ENCODE measurements around the gene PDK2. TPM values are rescaled to one million over a fixed set of nuclear protein-coding genes. Genes with fewer than 3 reads are reported as not detected.

PDK2 gene
- 37.6 and 41.2 TPM in 2 replicates for total RNA-seq (2014; rRNA removed; shearing (Covaris generic))

GRCh38 chr17:50094753-50095619, at the start of gene PDK2:
PDK2 (plus strand) TSS chr17:50095351; CDS start chr17:50095436, 85 bp downstream.
- DNase-seq (ENCODE audit: low spot score): peak; percentile 94

- DNase-seq (ENCODE audit: low spot score): no peak
Observed at GRCh38 chr17:50046179-50046578, 49.0 kb upstream of the PDK2 start.

DNA sequence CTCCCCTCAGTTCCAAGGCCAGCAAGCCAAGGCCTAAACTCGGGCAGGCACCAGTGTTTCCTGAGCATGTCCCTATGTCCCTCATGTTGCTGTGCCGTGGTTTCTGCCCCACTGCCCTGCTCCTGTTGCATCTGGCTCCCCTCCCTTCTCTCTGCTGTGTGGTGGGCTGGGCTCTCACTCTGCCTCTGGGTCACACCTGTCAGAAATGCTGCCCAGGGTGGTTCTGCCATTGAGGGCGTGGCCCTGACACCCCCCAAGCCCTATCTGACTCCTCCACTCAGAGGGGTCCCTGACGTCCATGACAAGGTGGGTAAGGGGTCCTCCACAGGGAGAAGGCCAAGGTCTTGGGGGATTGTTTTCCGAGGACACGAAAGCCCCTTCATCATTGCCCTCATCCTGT, 48.5 kb upstream of the PDK2 start:
- peak; percentile 5 for DNase-seq (ENCODE audit: low spot score)

- DNase-seq (ENCODE audit: low spot score): no peak
Observed at GRCh38 chr17:50047083-50047482, 48.1 kb upstream of the PDK2 start.

- peak; percentile 76 for DNase-seq (ENCODE audit: low spot score)
Observed at GRCh38 chr17:50047488-50048126, 47.5 kb upstream of the PDK2 start.

GRCh38 chr17:50048146-50048720, 46.9 kb upstream of the PDK2 start:
- peak; percentile 30 for DNase-seq (ENCODE audit: low spot score)

GRCh38 chr17:50048988-50049387, 46.2 kb upstream of the PDK2 start:
- DNase-seq (ENCODE audit: low spot score): no peak

DNA sequence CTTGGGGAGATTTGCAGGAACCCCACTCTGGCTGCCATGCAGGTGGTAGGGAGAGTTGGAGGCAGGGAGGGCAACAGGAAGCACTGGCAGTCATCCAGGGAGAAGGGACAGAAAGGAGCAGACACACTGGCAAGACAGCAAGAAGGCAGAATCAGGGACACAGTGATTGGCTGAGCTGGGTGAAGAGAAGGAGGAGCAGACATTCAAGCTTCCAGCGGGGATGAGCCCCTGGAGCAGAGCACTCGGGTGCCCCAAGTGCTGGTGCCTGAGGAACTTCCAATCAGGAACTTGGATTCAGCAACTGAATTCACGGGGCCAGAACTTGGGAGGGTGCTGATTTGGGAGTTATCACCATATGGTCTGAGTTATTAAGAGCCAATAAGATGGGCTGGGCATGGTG, 45.5 kb upstream of the PDK2 start:
- DNase-seq (ENCODE audit: low spot score): peak; percentile 79

DNA sequence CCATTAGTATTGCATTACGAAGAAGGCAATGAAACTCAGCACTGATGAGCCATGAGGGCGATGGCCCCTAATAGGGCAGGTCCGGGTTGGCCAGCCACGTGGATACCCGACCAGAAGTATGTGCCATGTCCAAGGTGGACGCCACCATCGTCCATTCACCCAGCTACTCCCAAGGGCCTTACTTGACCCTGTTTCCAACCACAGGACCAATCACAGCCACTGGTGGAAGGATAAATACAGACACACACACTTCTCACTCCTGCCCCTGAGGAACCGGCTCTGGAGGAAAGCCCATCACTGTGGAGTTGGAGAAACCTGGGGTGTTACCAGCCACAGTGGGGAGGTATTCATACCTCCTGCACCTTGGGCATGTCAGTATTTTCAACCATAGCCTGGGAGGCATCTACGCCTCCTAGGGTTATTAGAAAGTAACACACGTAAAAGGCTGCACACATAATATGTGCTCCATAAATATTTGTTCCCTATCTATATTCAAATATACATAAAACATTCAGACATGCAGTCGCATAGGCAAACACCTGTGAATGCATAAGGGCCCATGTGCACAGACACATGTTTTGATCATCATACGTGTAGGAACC, 44.6 kb upstream of the PDK2 start:
- peak; percentile 55 for DNase-seq (ENCODE audit: low spot score)

DNA sequence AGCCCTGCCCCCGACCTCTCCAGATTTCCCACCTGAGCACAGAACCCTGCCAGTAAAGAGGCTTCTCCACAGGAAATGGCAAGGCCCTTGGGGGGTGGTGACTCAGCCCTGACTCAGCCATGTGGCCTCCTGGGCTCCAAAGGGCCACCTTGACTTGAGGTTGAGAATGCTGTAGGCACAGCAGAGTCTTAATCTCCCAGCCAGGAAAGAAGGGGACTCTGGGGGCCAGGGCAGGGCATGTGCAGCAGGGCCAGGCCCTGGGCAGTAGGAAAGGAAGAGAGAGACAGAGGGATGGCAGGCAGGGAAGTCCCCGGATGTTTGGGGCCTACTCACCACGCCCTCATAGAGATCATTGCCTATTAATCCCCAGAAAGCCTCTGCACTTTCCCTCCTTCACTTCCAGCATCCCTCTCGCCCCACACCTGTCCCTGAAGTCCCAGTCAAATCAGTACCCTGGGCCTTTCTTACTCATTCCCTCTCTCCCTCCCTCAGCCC, 44.0 kb upstream of the PDK2 start:
- peak; percentile 97 for DNase-seq (ENCODE audit: low spot score)

DNA sequence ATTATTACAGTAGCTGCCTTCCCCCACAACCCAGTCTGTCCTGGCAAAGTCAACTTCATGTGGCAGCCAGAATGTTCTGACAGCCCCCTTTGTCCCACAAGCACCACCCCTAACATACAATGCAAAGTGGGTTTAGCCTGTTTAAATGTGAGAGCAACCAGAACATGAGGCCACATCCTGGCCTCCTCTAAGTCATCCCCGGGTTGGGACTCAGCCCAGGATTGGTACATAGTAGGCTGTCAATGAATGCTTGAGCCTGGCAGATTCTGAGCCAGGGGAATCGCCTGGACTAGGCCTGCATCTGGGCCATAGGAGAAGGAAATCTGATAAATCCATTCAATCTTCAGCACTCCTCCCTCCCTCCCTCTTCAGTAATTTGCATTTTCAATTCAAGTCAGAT, 43.5 kb upstream of the PDK2 start:
- no peak for DNase-seq (ENCODE audit: low spot score)

DNA sequence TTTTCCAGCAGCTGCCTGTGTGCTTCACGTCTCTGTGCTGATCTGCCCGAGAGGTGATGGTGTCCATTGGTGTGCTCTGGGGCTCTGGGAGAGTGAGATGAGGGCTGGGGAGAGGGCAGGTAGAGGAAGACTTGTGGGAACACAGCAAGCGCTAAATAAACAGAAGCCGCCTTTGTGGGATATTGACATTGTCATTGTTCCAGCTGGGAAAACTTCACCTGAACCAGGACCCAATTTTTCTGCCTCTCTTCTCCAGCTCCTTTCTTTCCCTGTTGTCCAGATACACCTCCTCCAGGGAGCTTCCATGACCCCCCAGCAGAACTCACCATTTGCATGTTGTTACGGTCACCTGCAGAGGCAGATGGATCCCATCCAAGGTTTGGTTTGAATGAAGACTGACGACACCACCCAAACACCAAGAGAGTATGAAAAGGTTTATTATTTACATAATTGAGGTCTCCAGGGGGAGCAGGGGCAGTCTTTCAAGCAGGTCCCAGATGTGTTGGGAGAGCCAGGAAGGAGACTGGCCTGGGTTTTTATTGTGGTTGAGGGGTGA, 42.8 kb upstream of the PDK2 start:
- no peak for DNase-seq (ENCODE audit: low spot score)

DNA sequence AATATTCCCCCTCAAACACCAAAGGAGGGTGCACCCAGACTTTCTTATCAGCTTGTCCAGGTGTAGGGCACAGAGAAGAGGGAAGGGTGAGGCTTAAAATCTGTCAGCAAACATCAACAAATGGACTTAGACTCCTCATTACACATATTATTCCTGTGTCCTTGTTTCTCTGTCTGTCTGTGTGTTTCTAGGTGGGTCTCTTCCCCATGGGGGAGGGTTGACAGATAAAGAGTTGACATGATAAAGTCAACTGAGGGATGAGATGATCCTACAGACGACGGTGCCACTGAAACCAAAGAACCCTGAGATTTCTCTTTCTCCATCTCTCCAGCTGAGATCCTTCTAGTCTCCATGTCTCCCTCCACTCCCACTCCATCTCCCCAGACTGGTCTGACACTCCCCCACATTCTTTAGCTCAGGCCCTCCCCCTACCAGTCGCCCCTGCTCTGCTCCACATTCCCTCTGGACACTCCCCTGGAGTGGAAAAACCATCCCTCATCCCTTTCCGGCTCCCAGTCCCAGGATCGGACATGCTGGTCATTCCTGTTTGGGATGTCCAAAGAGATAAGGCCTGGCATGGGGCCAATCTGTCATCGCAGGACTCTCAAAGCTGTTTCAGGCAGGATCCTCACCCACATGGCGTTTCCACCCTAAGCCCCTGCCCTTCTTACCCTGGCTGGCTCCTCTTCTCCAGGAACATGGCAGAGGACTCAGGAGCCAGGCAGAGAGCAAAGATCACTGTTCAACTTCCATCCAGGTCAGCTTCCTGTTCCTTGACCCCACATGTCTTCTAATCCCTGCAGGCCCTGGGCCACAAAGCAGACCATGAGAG, 42.1 kb upstream of the PDK2 start:
- DNase-seq (ENCODE audit: low spot score): no peak

DNA sequence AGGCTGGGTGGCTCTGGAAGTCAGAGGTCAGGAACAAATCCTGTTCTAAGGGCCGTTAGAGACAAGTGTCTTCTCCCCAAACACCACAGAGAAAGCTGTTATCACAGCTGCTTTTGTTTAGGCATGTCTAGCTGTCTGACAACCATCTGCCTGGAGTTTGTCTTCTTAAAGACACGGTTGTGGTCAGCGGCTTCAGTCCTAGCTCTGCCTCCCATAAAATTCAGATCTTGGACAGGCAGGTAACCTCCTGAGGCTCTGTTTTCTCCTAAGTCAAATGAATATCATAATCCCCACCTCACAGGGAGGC, 41.5 kb upstream of the PDK2 start:
- no peak for DNase-seq (ENCODE audit: low spot score)

DNA sequence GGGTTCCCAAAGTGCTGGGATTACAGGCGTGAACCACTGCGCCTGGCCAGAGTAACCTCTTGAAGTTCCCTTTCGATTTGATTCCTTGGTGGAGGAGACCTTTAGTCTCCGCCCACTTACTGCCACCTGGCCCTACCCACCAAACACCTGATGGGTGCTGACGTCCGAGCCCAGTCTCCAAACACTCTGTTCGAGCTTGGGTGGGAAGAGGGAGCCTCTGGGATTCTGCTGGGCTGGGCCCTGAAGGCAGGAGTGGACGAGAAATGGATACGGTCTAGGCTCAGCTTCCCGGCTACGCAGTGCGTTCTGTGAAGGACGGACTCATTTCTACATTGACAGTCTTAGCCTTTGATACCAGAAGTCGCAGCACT, 40.1 kb upstream of the PDK2 start:
- DNase-seq (ENCODE audit: low spot score): no peak

GRCh38 chr17:50055426-50056216, 39.5 kb upstream of the PDK2 start, which contains the start of gene ITGA3:
ITGA3 (plus strand) TSS chr17:50056110; CDS start chr17:50056440, 330 bp downstream.
- peak; percentile 88 for DNase-seq (ENCODE audit: low spot score)

- peak; percentile 63 for DNase-seq (ENCODE audit: low spot score)
Observed at GRCh38 chr17:50056217-50056960, 38.8 kb upstream of the PDK2 start.

DNA sequence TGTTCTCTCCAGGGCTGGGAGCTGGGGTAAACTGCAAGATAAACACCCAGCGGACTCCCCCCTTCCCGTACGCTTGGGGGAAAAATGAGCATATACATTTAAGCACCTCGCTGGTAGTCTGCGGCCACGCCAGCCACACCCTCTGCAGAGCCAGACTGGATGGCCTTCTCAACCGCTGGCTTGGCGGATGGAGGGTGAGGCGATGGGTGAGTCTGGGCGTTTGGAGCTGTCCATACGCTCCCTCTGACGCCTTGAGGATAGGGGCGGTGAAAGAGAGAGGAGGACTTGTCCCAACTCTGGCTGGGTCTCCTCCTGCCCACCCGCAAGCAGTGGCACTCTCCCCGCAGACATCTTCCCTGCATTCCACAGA, 38.2 kb upstream of the PDK2 start:
- peak; percentile 37 for DNase-seq (ENCODE audit: low spot score)

GRCh38 chr17:50057521-50057991, 37.6 kb upstream of the PDK2 start:
- no peak for DNase-seq (ENCODE audit: low spot score)

All from H4 (cell line).